GM12878 (cell line): ENCODE results near the gene NIFK. TPM values are rescaled to one million over a fixed set of nuclear protein-coding genes. Genes with fewer than 3 reads are reported as not detected.

Experiments used
- CBX5 ChIP-seq: sonication (generic); IDR thresholded peaks from 2 replicates; pipeline ENCODE4 v1.6.1; 2016; ENCODE audit warnings: low read depth, moderate library complexity, mild to moderate bottlenecking, inconsistent platforms
- EP300 ChIP-seq, 2 experiments: fragments of 150-350 bp in 1 of 2; IDR thresholded peaks; 2 replicates each; pipeline ENCODE4 v1.6.1; 2011 to 2012; ENCODE audit warnings: low read depth in 2 of 2, low read length in 2 of 2, borderline replicate concordance in 1 of 2, improper control_type of control experiment in 1 of 2, inconsistent platforms in 1 of 2; ENCODE audit not compliant: control insufficient read depth in 1 of 2
- HCFC1 ChIP-seq: fragments of 150-350 bp; IDR thresholded peaks from 2 replicates; pipeline ENCODE4 v1.6.1; 2014; ENCODE audit warnings: low read length
- IKZF2 ChIP-seq, 2 experiments: fragments of 450-650 bp; IDR thresholded peaks; 2 replicates each; pipeline ENCODE4 v1.6.1; 2017; ENCODE audit warnings: mild to moderate bottlenecking in 2 of 2, moderate library complexity in 2 of 2
- MEF2B ChIP-seq: fragments of 450-650 bp; IDR thresholded peaks from 2 replicates; pipeline ENCODE4 v1.6.1; 2018; ENCODE audit warnings: mild to moderate bottlenecking, moderate library complexity; ENCODE audit not compliant: partially characterized antibody, poor library complexity, severe bottlenecking
- MXI1 ChIP-seq: fragments of 150-350 bp; IDR thresholded peaks from 2 replicates; pipeline ENCODE4 v1.6.1; 2011; ENCODE audit warnings: low read depth, mild to moderate bottlenecking, inconsistent platforms, low read length, improper control_type of control experiment
- MYB ChIP-seq: fragments of 150-350 bp; IDR thresholded peaks from 2 replicates; pipeline ENCODE4 v1.6.1; 2014; ENCODE audit warnings: mild to moderate bottlenecking, low read depth, low read length, borderline replicate concordance
- NFYA ChIP-seq: IDR thresholded peaks from 2 replicates; pipeline ENCODE4 v1.6.1; 2011; ENCODE audit warnings: low read depth, mild to moderate bottlenecking, low read length, improper control_type of control experiment, borderline replicate concordance
- PML ChIP-seq: IDR thresholded peaks from 2 replicates; pipeline ENCODE4 v1.6.1; 2012; ENCODE audit warnings: low read length, inconsistent platforms
- RFX5 ChIP-seq: IDR thresholded peaks from 2 replicates; pipeline ENCODE4 v1.6.1; 2011; ENCODE audit warnings: low read depth, low read length, improper control_type of control experiment
- SKIL ChIP-seq: fragments of 450-650 bp; IDR thresholded peaks from 2 replicates; pipeline ENCODE4 v1.6.1; 2017; ENCODE audit warnings: mild to moderate bottlenecking, low read depth, inconsistent platforms; ENCODE audit not compliant: poor library complexity, severe bottlenecking
- SMC3 ChIP-seq: IDR thresholded peaks from 2 replicates; pipeline ENCODE4 v1.6.1; 2011; ENCODE audit warnings: low read length, improper control_type of control experiment, borderline replicate concordance
- SREBF1 ChIP-seq: IDR thresholded peaks from 2 replicates; pipeline ENCODE4 v1.6.1; 2012; ENCODE audit warnings: mild to moderate bottlenecking, low read length
- SREBF2 ChIP-seq: IDR thresholded peaks from 2 replicates; pipeline ENCODE4 v1.6.1; 2012; ENCODE audit warnings: mild to moderate bottlenecking, low read length
- SUPT20H ChIP-seq: IDR thresholded peaks from 2 replicates; pipeline ENCODE4 v1.6.1; 2011; ENCODE audit warnings: low read depth, mild to moderate bottlenecking, low read length, moderate library complexity, borderline replicate concordance; ENCODE audit not compliant: control insufficient read depth
- TAF1 ChIP-seq: IDR thresholded peaks from 2 replicates; pipeline ENCODE4 v1.6.1; 2011; ENCODE audit warnings: mild to moderate bottlenecking, low read depth, low read length, borderline replicate concordance
- TBL1XR1 ChIP-seq: IDR thresholded peaks from 2 replicates; pipeline ENCODE4 v1.6.1; 2012; ENCODE audit warnings: low read depth, low read length, improper control_type of control experiment
- YBX1 ChIP-seq: fragments of 450-650 bp; IDR thresholded peaks from 2 replicates; pipeline ENCODE4 v1.6.1; 2016; ENCODE audit warnings: antibody characterized with exemption
- ZNF24 ChIP-seq: fragments of 450-650 bp; IDR thresholded peaks from 2 replicates; pipeline ENCODE4 v1.6.1; 2017; ENCODE audit warnings: antibody characterized with exemption, mild to moderate bottlenecking
- ZNF622 ChIP-seq: fragments of 450-650 bp; IDR thresholded peaks from 2 replicates; pipeline ENCODE4 v1.6.1; 2017; ENCODE audit warnings: mild to moderate bottlenecking, inconsistent platforms
- ZNF687 ChIP-seq: fragments of 450-650 bp; IDR thresholded peaks from 2 replicates; pipeline ENCODE4 v1.6.1; 2017; ENCODE audit warnings: mild to moderate bottlenecking, moderate library complexity
- polyA plus RNA-seq, 11 experiments: library from polyadenylated mRNA; depleted of rRNA in 4 of 11; unstranded in 6 of 11; stranded (reverse) in 5 of 11; fragments of >200 nt; fragmentation: Nextera tagmentation in 4 of 11; fragmentation: Illumina TruSeq in 1 of 11; extraction: Ambion mirVana in 4 of 11; extraction: Trizol in 1 of 11; gene quantifications; 1 replicate in 1 of 11; 2 replicates in 10 of 11; pipeline versions ENCODE4 v1.2.1 to v1.2.3, GENCODE V29; 2011 to 2016; ENCODE audit warnings: inconsistent platforms in 2 of 11, missing spikeins in 2 of 11, low read depth in 1 of 11
- total RNA-seq, 4 experiments: library from RNA; depleted of rRNA in 3 of 4; stranded (reverse); fragments of >200 nt in 3 of 4; fragmentation: Illumina TruSeq in 1 of 4; extraction: Trizol in 1 of 4; gene quantifications; 2 replicates each; pipeline versions ENCODE4 v1.2.1 to v1.2.3, GENCODE V29; 2013 to 2021

Gene NIFK
- total and polyA plus RNA-seq, 10 of the 15 experiments (the other 5 are each of a cell fraction or from before 2014, with no cell fraction given), result 47.2 to 286 (median 157) TPM

- no peak; a peak in 1 of 4 replicates for TF ChIP-seq EP300 (IDR thresholded peaks at IDR 0.05; ENCODE audit: borderline replicate concordance in 1 of 2, control insufficient read depth in 1 of 2, low read depth in 2 of 2, low read length in 2 of 2)
- TF ChIP-seq TBL1XR1, result no peak
- TF ChIP-seq YBX1, result no peak
- TF ChIP-seq MYB, result no peak
- no peak for TF ChIP-seq MXI1
- TF ChIP-seq MEF2B, result no peak
- no peak for TF ChIP-seq SMC3
- no peak for TF ChIP-seq SREBF2
- peak; percentile 52; the same call in 1 of the 2 replicates for TF ChIP-seq PML
- TF ChIP-seq SUPT20H, result no peak
- no peak for TF ChIP-seq ZNF622
- no peak for TF ChIP-seq NFYA
- TF ChIP-seq ZNF687, result no peak
- TF ChIP-seq SREBF1, result no peak
- no peak for TF ChIP-seq HCFC1
- no peak for TF ChIP-seq RFX5
- no peak for TF ChIP-seq CBX5
- peak; percentile 51 for TF ChIP-seq SKIL
- TF ChIP-seq ZNF24, result no peak
- no peak; a peak in 1 of 4 replicates for TF ChIP-seq IKZF2 (IDR thresholded peaks at IDR 0.05)
- TF ChIP-seq TAF1, result 0 out of 2 replicates have a peak, but pooled peaks have one; percentile 27
Measured at GRCh38 chr2:121699421-121700333, 37.0 kb downstream of the NIFK start (continued).
